GM12878 (cell line): ENCODE measurements around the gene EPB41L4A. TPM values are rescaled to one million over a fixed set of nuclear protein-coding genes. Genes with fewer than 3 reads are reported as not detected.

Experiments used
- ATAC-seq: fragments of 200-7000 bp; cut with Tn5 transposase; 3 replicates; pipeline ENCODE4 v1.9.1; 2020; ENCODE audit warnings: mild to moderate bottlenecking, moderate library complexity
- BruUV-seq: library from RNA; stranded (reverse); fragments of 400-500 nt; replicated peaks from 2 replicates; lab custom pipeline; 2021; lab: Mats Ljungman, UMichigan
- CTCF ChIA-PET: fragments of 300-600 bp; sonication (Branson Sonifier 250); formaldehyde crosslinking; extraction: SDS; loops from one replicate; lab custom pipeline; 2021; ENCODE audit warnings: inconsistent platforms; lab: Yijun Ruan, JAX
- POLR2A ChIA-PET: fragments of 350-600 bp; formaldehyde crosslinking; extraction: SDS; loops from one replicate; lab custom pipeline; 2021; ENCODE audit warnings: inconsistent platforms; lab: Charles Lee
- RAD21 ChIA-PET: fragments of 300-600 bp; sonication (Branson Sonifier 250); formaldehyde crosslinking; loops from one replicate; lab custom pipeline; 2023; ENCODE audit warnings: antibody characterized with exemption; ENCODE audit not compliant: unreplicated experiment; lab: Charles Lee
- SMC1A ChIA-PET: fragments of 300-600 bp; sonication (Branson Sonifier 250); formaldehyde crosslinking; loops from one replicate; lab custom pipeline; 2023; ENCODE audit not compliant: unreplicated experiment, uncharacterized antibody; lab: Charles Lee
- DNase-seq: peaks from one replicate; pipeline ENCODE4 v3.0.0-alpha.2; 2011; ENCODE audit warnings: low read depth, low spot score
- FAIRE-seq: peaks from 3 replicates; lab custom pipeline; 2011; peaks lifted over from hg19 to GRCh38; lab: Jason Lieb, UNC
- H2AFZ ChIP-seq: 2 replicates; pipeline ENCODE4 v1.6.0; 2011; ENCODE audit warnings: low read depth, low read length, control low read depth; ENCODE audit not compliant: control insufficient read depth
- H3K27ac ChIP-seq: 2 replicates; pipeline ENCODE4 v1.5.1; 2011; ENCODE audit warnings: control low read depth; ENCODE audit not compliant: control insufficient read depth, insufficient read depth
- H3K27me3 ChIP-seq, 2 experiments: replicated peaks in 1 of 2; 2 replicates each; pipeline versions ENCODE4 v1.6.0 to v1.6.1; 2011; ENCODE audit warnings: low read length in 1 of 2; ENCODE audit not compliant: control insufficient read depth in 2 of 2, insufficient read depth in 2 of 2
- H3K36me3 ChIP-seq, 2 experiments: 2 replicates each; pipeline ENCODE4 v1.5.1; 2011; ENCODE audit warnings: low read length in 1 of 2; ENCODE audit not compliant: control insufficient read depth in 2 of 2, insufficient read depth in 2 of 2
- H3K4me1 ChIP-seq: 2 replicates; pipeline ENCODE4 v1.6.1; 2011; ENCODE audit warnings: mild to moderate bottlenecking, low read length, moderate library complexity, mixed read lengths; ENCODE audit not compliant: control insufficient read depth, insufficient read depth
- H3K4me2 ChIP-seq: 2 replicates; pipeline ENCODE4 v1.6.0; 2011; ENCODE audit warnings: control low read depth; ENCODE audit not compliant: control insufficient read depth, insufficient read depth
- H3K4me3 ChIP-seq: fragments of 200-600 bp; sonication (generic); 2 replicates; pipeline ENCODE4 v1.5.1; 2016
- H3K79me2 ChIP-seq: 2 replicates; pipeline ENCODE4 v1.6.0; 2011; ENCODE audit warnings: low read length; ENCODE audit not compliant: control insufficient read depth, insufficient read depth
- H3K9ac ChIP-seq: 2 replicates; pipeline ENCODE4 v1.8.0; 2011; ENCODE audit warnings: low read length, control low read depth, mixed read lengths; ENCODE audit not compliant: control insufficient read depth, insufficient read depth
- H3K9me3 ChIP-seq: replicated peaks from 3 replicates; pipeline ENCODE4 v1.5.1; 2011; ENCODE audit warnings: mild to moderate bottlenecking, low read length; ENCODE audit not compliant: control insufficient read depth, insufficient read depth
- H4K20me1 ChIP-seq: 2 replicates; pipeline ENCODE4 v1.6.0; 2011; ENCODE audit not compliant: control insufficient read depth, insufficient read depth
- KAT2A ChIP-seq: conservative IDR thresholded peaks from 2 replicates; pipeline ENCODE4 v1.6.1; 2011; ENCODE audit warnings: low read depth, low read length; ENCODE audit not compliant: control insufficient read depth
- SIX5 ChIP-seq: IDR thresholded peaks from 2 replicates; pipeline ENCODE4 v1.6.1; 2011; ENCODE audit warnings: mild to moderate bottlenecking, low read depth, low read length, moderate library complexity; ENCODE audit not compliant: severe bottlenecking
- SREBF2 ChIP-seq: IDR thresholded peaks from 2 replicates; pipeline ENCODE4 v1.6.1; 2012; ENCODE audit warnings: mild to moderate bottlenecking, low read length
- ZNF24 ChIP-seq: fragments of 450-650 bp; IDR thresholded peaks from 2 replicates; pipeline ENCODE4 v1.6.1; 2017; ENCODE audit warnings: antibody characterized with exemption, mild to moderate bottlenecking
- in situ Hi-C: fragments of 300-500 bp; cut with MboI; formaldehyde crosslinking; loops from 9 replicates; pipeline ENCODE4 v1.14.3; 2018; ENCODE audit warnings: mixed read lengths
- intact Hi-C: fragments of 100-400 bp; cut with micrococcal nuclease; formaldehyde crosslinking; loops from one replicate; pipeline ENCODE4 v1.14.2; 2022; ENCODE audit not compliant: unreplicated experiment
- polyA plus RNA-seq, 11 experiments: library from polyadenylated mRNA; depleted of rRNA in 4 of 11; unstranded in 6 of 11; stranded (reverse) in 5 of 11; fragments of >200 nt; fragmentation: Nextera tagmentation in 4 of 11; fragmentation: Illumina TruSeq in 1 of 11; extraction: Ambion mirVana in 4 of 11; extraction: Trizol in 1 of 11; gene quantifications; 1 replicate in 1 of 11; 2 replicates in 10 of 11; pipeline versions ENCODE4 v1.2.1 to v1.2.3, GENCODE V29; 2011 to 2016; ENCODE audit warnings: inconsistent platforms in 2 of 11, missing spikeins in 2 of 11, low read depth in 1 of 11
- total RNA-seq, 4 experiments: library from RNA; depleted of rRNA in 3 of 4; stranded (reverse); fragments of >200 nt in 3 of 4; fragmentation: Illumina TruSeq in 1 of 4; extraction: Trizol in 1 of 4; gene quantifications; 2 replicates each; pipeline versions ENCODE4 v1.2.1 to v1.2.3, GENCODE V29; 2013 to 2021
- TF ChIP-seq, protein P1 (sequence below): fragments of 450-650 bp; IDR thresholded peaks from 2 replicates; pipeline ENCODE4 v1.6.1; 2017; ENCODE audit warnings: mild to moderate bottlenecking, moderate library complexity

EPB41L4A gene
- total and polyA plus RNA-seq, 10 of the 15 experiments (the other 5 are each of a cell fraction or from before 2014, with no cell fraction given): 0.10 to 0.67 (median 0.30) TPM

DNA sequence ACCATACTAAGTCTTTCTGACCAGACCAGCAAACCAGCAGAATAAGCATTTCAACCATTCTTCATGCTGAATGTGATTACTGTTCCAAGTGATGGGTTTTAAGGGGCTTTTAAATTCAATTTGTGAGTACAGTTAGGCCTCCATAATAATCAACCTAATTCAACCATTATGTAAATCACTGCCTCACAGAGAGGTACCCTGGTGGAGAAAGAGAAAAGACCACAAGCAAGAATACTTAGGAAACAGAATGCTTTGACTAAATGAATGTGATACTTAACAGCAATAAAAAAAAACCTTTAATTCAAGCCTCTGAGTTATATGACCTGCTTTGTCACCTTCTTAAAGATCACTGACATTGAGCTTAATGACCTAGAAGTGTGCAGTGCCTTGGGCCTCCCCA is 162.1 kb downstream of the EPB41L4A start:
- no peaks in the 10 kb centered on the region for H3K9me3 ChIP-seq
- no peaks in the 10 kb centered on the region for H3K4me1 ChIP-seq
- H3K36me3 ChIP-seq: no peaks in the 10 kb centered on the region
- no peak overlapping the region for H2AFZ ChIP-seq
- H3K27ac ChIP-seq: no peak overlapping the region
- SMC1A ChIA-PET: no interaction called here
- no peak overlapping the region for H3K9ac ChIP-seq
- H3K27me3 ChIP-seq: no peaks in the 10 kb centered on the region; a peak in 1 of 4 replicates
- CTCF ChIA-PET: no interaction called here
- no peak overlapping the region for H3K4me3 ChIP-seq
- no peaks in the 10 kb centered on the region for H4K20me1 ChIP-seq
- no peak for ATAC-seq
- BruUV-seq: no TSS peak
- in situ Hi-C loops: no loop called here
- RAD21 ChIA-PET: no interaction called here
- no peak for FAIRE-seq
- POLR2A ChIA-PET: no interaction called here
- no peak for DNase-seq
- TF ChIP-seq ZNF24: no peak
- TF ChIP-seq SIX5: no peak
- TF ChIP-seq, protein P1, sequence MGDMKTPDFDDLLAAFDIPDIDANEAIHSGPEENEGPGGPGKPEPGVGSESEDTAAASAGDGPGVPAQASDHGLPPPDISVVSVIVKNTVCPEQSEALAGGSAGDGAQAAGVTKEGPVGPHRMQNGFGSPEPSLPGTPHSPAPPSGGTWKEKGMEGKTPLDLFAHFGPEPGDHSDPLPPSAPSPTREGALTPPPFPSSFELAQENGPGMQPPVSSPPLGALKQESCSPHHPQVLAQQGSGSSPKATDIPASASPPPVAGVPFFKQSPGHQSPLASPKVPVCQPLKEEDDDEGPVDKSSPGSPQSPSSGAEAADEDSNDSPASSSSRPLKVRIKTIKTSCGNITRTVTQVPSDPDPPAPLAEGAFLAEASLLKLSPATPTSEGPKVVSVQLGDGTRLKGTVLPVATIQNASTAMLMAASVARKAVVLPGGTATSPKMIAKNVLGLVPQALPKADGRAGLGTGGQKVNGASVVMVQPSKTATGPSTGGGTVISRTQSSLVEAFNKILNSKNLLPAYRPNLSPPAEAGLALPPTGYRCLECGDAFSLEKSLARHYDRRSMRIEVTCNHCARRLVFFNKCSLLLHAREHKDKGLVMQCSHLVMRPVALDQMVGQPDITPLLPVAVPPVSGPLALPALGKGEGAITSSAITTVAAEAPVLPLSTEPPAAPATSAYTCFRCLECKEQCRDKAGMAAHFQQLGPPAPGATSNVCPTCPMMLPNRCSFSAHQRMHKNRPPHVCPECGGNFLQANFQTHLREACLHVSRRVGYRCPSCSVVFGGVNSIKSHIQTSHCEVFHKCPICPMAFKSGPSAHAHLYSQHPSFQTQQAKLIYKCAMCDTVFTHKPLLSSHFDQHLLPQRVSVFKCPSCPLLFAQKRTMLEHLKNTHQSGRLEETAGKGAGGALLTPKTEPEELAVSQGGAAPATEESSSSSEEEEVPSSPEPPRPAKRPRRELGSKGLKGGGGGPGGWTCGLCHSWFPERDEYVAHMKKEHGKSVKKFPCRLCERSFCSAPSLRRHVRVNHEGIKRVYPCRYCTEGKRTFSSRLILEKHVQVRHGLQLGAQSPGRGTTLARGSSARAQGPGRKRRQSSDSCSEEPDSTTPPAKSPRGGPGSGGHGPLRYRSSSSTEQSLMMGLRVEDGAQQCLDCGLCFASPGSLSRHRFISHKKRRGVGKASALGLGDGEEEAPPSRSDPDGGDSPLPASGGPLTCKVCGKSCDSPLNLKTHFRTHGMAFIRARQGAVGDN: no peak
- TF ChIP-seq KAT2A: no peak
- no peak for TF ChIP-seq SREBF2
- TF ChIP-seq, all 136 proteins: peak for 0
- intact Hi-C loops: no loop called here
- H3K79me2 ChIP-seq: no peaks in the 10 kb centered on the region
- no peak overlapping the region for H3K4me2 ChIP-seq
